GM18870 (cell line): ENCODE data around the gene DTX3.
"Not testable (repeated sequence)": the region's sequence is repeated elsewhere in the genome, so short reads cannot be mapped to it uniquely, and the experiment has no call there.

Experiments used
- ATAC-seq: cut with Tn5 transposase; IDR thresholded peaks from one replicate; pipeline ENCODE4 v1.9.1; 2021; ENCODE audit warnings: moderate library complexity; ENCODE audit not compliant: unreplicated experiment

Gene DTX3

GRCh38 chr12:57604454-57604991 is at the start of gene DTX3:
DTX3 (plus strand) TSS chr12:57604824; CDS start chr12:57606518, 1,694 bp downstream.
- no peak for ATAC-seq

- no peak for ATAC-seq
These were observed 49.7 kb upstream of the DTX3 start for GRCh38 chr12:57554897-57555296.

- no peak for ATAC-seq
These were observed 45.8 kb upstream of the DTX3 start for GRCh38 chr12:57558864-57559263.

GRCh38 chr12:57560516-57560915 is 44.1 kb upstream of the DTX3 start:
- ATAC-seq: no peak

GRCh38 chr12:57561117-57561516 is 43.5 kb upstream of the DTX3 start:
- ATAC-seq: not testable (repeated sequence)

GRCh38 chr12:57563358-57563757 is 41.3 kb upstream of the DTX3 start:
- no peak for ATAC-seq

GRCh38 chr12:57564178-57564740 is 40.4 kb upstream of the DTX3 start:
- ATAC-seq: no peak

- no peak for ATAC-seq
These were observed 35.8 kb upstream of the DTX3 start for GRCh38 chr12:57568838-57569237.

- no peak for ATAC-seq
These were observed 34.8 kb upstream of the DTX3 start for GRCh38 chr12:57569858-57570257.

- not testable (repeated sequence) for ATAC-seq
These were observed 34.2 kb upstream of the DTX3 start for GRCh38 chr12:57570438-57570837.

- no peak for ATAC-seq
These were observed 32.5 kb upstream of the DTX3 start for GRCh38 chr12:57571926-57572762.

GRCh38 chr12:57574795-57575194 is 29.8 kb upstream of the DTX3 start:
- no peak for ATAC-seq

- ATAC-seq: no peak
These were observed 28.6 kb upstream of the DTX3 start for GRCh38 chr12:57575771-57576612.

- no peak for ATAC-seq
These were observed 27.9 kb upstream of the DTX3 start for GRCh38 chr12:57576613-57577160.

- no peak for ATAC-seq
These were observed 26.5 kb upstream of the DTX3 start for GRCh38 chr12:57577981-57578758.

- no peak for ATAC-seq
These were observed 25.6 kb upstream of the DTX3 start for GRCh38 chr12:57579011-57579410.

- ATAC-seq: no peak
These were observed 24.8 kb upstream of the DTX3 start for GRCh38 chr12:57579677-57580465.

GRCh38 chr12:57580466-57580795 is 24.2 kb upstream of the DTX3 start:
- ATAC-seq: no peak

GRCh38 chr12:57581802-57582201 is 22.8 kb upstream of the DTX3 start:
- no peak for ATAC-seq

GRCh38 chr12:57582440-57582839 is 22.2 kb upstream of the DTX3 start:
- no peak for ATAC-seq
